ENCODE measurements around the gene MYL6B. TPM values are rescaled to one million over a fixed set of nuclear protein-coding genes. Genes with fewer than 3 reads are reported as not detected.
A peak's percentile ranks its signal among the peaks of the same experiment; 100 is the strongest.

The MYL6B gene
- total and polyA plus RNA-seq, 2 experiments from 2014 or later, result 96.9 to 164 TPM

GRCh38 chr12:56154818-56155217 is 2.4 kb downstream of the MYL6B start (continued):
- TF ChIP-seq REST (IDR thresholded peaks at IDR 0.05; ENCODE audit: unreplicated experiment), result no peak

GRCh38 chr12:56155256-56155845 is 3.0 kb downstream of the MYL6B start:
- H3F3A ChIP-seq (replicated peaks; ENCODE audit: low read depth), result peaks cover 35% of the 10 kb centered on the region
- H3K36me3 Mint-ChIP-seq (ENCODE audit: low read depth), result peaks cover 42% of the 10 kb centered on the region
- no peaks in the 10 kb centered on the region for H3K27me3 ChIP-seq (ENCODE audit: insufficient read depth)
- H3K4me3 Mint-ChIP-seq, result peak overlapping the region; percentile 34; the same call in 1 of the 3 replicates
- H3K27me3 Mint-ChIP-seq (ENCODE audit: insufficient read depth, low read depth, poor library complexity), result peaks cover 38% of the 10 kb centered on the region
- peaks cover 40% of the 10 kb centered on the region for H3K4me1 Mint-ChIP-seq
- no peak overlapping the region for H3K27ac Mint-ChIP-seq
- peaks cover 33% of the 10 kb centered on the region for H3K4me1 ChIP-seq (ENCODE audit: insufficient read depth)
- H3K36me3 ChIP-seq (ENCODE audit: insufficient read depth), result peaks cover 11% of the 10 kb centered on the region
- H3K9me2 ChIP-seq (ENCODE audit: insufficient read depth), result no peaks in the 10 kb centered on the region
- peaks cover 34% of the 10 kb centered on the region for H3K79me2 ChIP-seq (replicated peaks; ENCODE audit: insufficient read depth)
- no peaks in the 10 kb centered on the region; the same call in none of the 3 replicates for H3K9me3 Mint-ChIP-seq
- no peak overlapping the region for H3K4me3 ChIP-seq
- no peaks in the 10 kb centered on the region; the same call in 1 of the 2 replicates for H4K20me1 ChIP-seq (replicated peaks; ENCODE audit: insufficient read depth)
- H3K4me2 ChIP-seq, result no peak overlapping the region
- DNase-seq (ENCODE audit: low spot score) (no peak), ATAC-seq (no peak)
- no peak overlapping the region for H3K27ac ChIP-seq (ENCODE audit: low read depth)
- H2AFZ ChIP-seq, result no peak overlapping the region
- TF ChIP-seq POLR2AphosphoS5 (IDR thresholded peaks at IDR 0.05; ENCODE audit: low read depth) (no peak), STAT1 (IDR thresholded peaks at IDR 0.05; ENCODE audit: unreplicated experiment) (no peak), JUNB (IDR thresholded peaks at IDR 0.05; ENCODE audit: unreplicated experiment) (no peak), ZNF331 (CRISPR knock-in tag; IDR thresholded peaks at IDR 0.05; ENCODE audit: low read depth) (no peak), REST (IDR thresholded peaks at IDR 0.05; ENCODE audit: unreplicated experiment) (no peak), NANOG (IDR thresholded peaks at IDR 0.05; ENCODE audit: borderline replicate concordance) (no peak), ZNF114 (CRISPR knock-in tag; IDR thresholded peaks at IDR 0.05) (no peak), CREB1 (CRISPR knock-in tag; IDR thresholded peaks at IDR 0.05; ENCODE audit: low read depth) (no peak), EZH2 (IDR thresholded peaks at IDR 0.05; ENCODE audit: low read depth, unreplicated experiment) (no peak), CTCF (conservative IDR thresholded peaks at IDR 0.05; ENCODE audit: low read depth in 2 of 2) (no peak)

All from GM23338 (cell line).